Chondrocyte (in vitro differentiated cells): ENCODE measurements around the gene DTYMK. TPM values are rescaled to one million over a fixed set of nuclear protein-coding genes. Genes with fewer than 3 reads are reported as not detected.
"Not testable (repeated sequence)": the region's sequence is repeated elsewhere in the genome, so short reads cannot be mapped to it uniquely, and the experiment has no call there.

ENCODE experiments used
- DNase-seq: peaks from one replicate; pipeline ENCODE4 v3.0.0; 2021; ENCODE audit warnings: mixed read lengths, low spot score
- H3K27ac Mint-ChIP-seq: one replicate; pipeline ENCODE4 v1.8.0; 2021; ENCODE audit warnings: mild to moderate bottlenecking, moderate library complexity, mixed read lengths; ENCODE audit not compliant: unreplicated experiment
- H3K27me3 Mint-ChIP-seq: 2 replicates; pipeline ENCODE4 v1.8.0; 2021; ENCODE audit warnings: low read depth, mixed read lengths
- H3K36me3 Mint-ChIP-seq: 2 replicates; pipeline ENCODE4 v1.8.0; 2021; ENCODE audit warnings: low read depth, mixed read lengths
- H3K4me1 Mint-ChIP-seq: 2 replicates; pipeline ENCODE4 v1.8.0; 2021; ENCODE audit warnings: low read depth, mild to moderate bottlenecking, mixed read lengths
- H3K4me3 Mint-ChIP-seq: one replicate; pipeline ENCODE4 v1.8.0; 2021; ENCODE audit warnings: mild to moderate bottlenecking, moderate library complexity, mixed read lengths; ENCODE audit not compliant: unreplicated experiment
- H3K9me3 Mint-ChIP-seq: 2 replicates; pipeline ENCODE4 v1.8.0; 2021; ENCODE audit warnings: low read depth, mixed read lengths
- total RNA-seq: library from RNA; stranded (reverse); gene quantifications from 3 replicates; pipeline ENCODE4 v1.2.1, GENCODE V29; 2021
- TF ChIP-seq, protein P1 (sequence below): fragments of 200-600 bp; sonication (generic); IDR thresholded peaks from 2 replicates; pipeline ENCODE4 v1.5.0; 2021; ENCODE audit warnings: antibody characterized with exemption, mild to moderate bottlenecking, moderate library complexity

The DTYMK gene
- total RNA-seq, 1 donor from 2014 or later: 23.1 TPM

DNA sequence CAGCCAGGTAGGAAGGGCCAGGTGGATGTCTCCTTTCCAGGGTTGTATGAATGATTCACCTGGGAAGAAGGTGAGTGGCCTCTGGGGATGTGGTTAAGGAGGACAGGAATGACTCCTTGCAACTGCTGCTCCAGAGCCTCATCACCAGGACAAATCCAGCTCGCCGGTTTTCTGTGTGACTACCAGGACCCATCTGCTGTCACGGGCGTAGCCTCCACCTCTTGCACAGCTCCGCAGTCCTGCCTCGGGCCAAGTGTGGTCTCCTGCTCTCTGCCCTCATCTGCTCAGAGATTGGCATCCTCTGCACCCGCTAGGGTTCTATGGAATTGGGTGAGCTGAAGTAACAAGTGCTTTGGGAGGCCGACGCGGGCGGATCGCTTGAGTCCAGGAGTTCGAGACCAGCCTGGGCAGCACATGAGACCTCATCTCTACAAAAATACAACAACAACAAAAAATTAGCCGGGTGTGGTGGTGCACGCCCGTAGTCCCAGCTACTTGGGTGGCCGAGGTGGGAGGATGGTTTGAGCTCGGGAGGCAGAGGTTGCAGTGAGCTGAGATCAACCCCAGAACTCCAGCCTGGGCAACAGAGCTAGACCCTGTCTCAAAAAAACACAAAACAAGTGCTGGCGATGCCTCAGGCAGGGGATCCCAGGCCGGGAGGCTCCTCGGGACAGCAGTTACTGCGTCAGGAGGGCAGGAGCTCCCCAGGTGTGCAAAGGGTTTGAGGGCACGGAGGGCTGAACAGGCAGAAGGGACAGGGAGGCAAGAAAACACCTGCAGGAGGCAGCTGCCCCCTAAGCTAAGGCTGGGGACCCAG is 47.0 kb upstream of the DTYMK start:
- TF ChIP-seq, protein P1, sequence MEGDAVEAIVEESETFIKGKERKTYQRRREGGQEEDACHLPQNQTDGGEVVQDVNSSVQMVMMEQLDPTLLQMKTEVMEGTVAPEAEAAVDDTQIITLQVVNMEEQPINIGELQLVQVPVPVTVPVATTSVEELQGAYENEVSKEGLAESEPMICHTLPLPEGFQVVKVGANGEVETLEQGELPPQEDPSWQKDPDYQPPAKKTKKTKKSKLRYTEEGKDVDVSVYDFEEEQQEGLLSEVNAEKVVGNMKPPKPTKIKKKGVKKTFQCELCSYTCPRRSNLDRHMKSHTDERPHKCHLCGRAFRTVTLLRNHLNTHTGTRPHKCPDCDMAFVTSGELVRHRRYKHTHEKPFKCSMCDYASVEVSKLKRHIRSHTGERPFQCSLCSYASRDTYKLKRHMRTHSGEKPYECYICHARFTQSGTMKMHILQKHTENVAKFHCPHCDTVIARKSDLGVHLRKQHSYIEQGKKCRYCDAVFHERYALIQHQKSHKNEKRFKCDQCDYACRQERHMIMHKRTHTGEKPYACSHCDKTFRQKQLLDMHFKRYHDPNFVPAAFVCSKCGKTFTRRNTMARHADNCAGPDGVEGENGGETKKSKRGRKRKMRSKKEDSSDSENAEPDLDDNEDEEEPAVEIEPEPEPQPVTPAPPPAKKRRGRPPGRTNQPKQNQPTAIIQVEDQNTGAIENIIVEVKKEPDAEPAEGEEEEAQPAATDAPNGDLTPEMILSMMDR: no peak
- Mint-ChIP-seq H3K9me3 (no peaks in the 10 kb centered on the region), H3K27ac (no peak overlapping the region), H3K4me3 (peak overlapping the region; percentile 54), H3K4me1 (peaks cover 9% of the 10 kb centered on the region), H3K36me3 (no peaks in the 10 kb centered on the region), H3K27me3 (no peaks in the 10 kb centered on the region)
- DNase-seq: no peak

DNA sequence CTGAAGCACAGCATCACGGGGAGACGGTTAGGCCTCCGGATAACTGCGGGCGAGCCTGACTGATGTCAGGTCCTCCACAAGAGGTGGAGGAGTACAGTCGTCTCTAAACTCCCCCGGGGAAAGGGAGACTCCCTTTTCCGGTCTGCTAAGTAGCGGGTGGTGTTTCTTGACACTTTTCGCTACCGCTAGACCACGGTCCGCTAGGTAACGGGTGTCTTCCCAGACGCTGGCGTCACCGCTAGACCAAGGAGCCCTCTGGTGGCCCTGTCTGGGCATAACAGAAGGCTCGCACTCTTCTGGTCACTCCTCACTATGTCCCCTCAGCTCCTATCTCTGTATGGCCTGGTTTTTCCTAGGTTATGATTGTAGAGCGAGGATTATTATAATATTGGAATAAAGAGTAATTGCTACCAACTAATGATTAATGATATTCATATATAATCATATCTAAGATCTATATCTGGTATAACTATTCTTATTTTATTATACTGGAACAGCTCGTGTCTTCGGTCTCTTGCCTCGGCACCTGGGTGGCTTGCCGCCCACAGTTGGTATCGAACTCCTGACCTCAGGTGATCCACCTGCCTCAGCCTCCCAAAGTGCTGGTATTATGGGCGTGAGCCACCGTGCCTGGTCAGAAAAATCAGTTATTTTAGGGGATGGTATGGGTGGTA is 46.0 kb upstream of the DTYMK start:
- peak overlapping the region; percentile 19 for H3K4me3 Mint-ChIP-seq
- not testable (repeated sequence) for H3K9me3 Mint-ChIP-seq, H3K27ac Mint-ChIP-seq, DNase-seq, H3K4me1 Mint-ChIP-seq, H3K27me3 Mint-ChIP-seq, H3K36me3 Mint-ChIP-seq
- TF ChIP-seq, protein P1: peak; percentile 82

DNA sequence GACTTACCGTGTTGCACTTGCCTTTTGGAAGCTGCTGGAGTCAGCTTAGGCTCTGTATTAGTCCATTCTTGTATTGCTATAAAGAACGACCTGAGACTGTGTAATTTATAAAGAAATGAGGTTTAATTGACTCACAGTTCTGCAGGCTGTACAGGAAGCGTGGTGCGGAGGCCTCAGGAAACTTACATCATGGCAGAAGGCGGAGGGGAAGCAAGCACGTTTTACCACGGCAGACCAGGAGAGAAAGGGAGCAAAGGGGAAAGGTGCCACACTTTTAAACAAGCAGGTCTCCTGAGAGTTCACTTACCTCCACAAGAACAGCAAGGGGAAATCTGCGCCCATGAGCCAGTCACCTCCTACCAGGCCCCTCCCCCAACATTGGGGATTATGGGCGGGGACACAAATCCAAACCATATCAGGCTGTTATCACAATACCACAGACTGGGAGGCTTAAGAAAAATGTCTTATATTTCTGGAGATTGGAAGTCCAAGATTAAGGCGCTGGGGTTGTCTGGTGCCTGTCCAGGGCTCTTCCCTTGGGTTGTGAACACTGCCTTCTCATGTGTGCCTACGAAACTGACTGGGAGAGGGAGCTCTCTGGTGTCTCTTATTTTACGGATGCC is 44.2 kb upstream of the DTYMK start:
- Mint-ChIP-seq H3K9me3 (no peaks in the 10 kb centered on the region), H3K36me3 (peaks cover under 1% of the 10 kb centered on the region), H3K4me1 (peaks cover 4% of the 10 kb centered on the region), H3K27ac (no peak overlapping the region), H3K27me3 (no peaks in the 10 kb centered on the region), H3K4me3 (no peak overlapping the region)
- DNase-seq: no peak
- TF ChIP-seq, protein P1: no peak

DNA sequence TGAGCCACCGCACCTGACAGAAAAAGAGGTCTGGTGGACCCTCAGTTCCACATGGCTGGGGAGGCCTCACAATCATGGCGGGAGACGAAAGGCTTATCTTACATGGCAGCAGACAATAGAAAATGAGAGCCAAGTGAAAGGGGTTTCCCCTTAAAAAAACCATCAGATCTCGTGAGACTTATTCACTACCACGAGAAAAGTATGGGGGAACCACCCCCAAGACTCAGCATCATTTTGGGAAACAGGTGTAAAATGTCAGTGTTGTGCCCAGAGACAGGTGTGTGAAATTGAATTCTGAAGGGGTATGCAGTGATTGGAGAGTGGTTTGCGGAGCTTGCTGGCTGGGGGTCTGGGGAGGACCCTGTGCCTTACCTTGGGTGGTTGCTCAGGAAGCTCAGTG is 43.3 kb upstream of the DTYMK start:
- Mint-ChIP-seq H3K9me3 (no peaks in the 10 kb centered on the region), H3K27ac (no peak overlapping the region), H3K27me3 (no peaks in the 10 kb centered on the region), H3K36me3 (peaks cover 3% of the 10 kb centered on the region), H3K4me3 (no peak overlapping the region), H3K4me1 (no peaks in the 10 kb centered on the region)
- no peak for DNase-seq
- TF ChIP-seq, protein P1: no peak

DNA sequence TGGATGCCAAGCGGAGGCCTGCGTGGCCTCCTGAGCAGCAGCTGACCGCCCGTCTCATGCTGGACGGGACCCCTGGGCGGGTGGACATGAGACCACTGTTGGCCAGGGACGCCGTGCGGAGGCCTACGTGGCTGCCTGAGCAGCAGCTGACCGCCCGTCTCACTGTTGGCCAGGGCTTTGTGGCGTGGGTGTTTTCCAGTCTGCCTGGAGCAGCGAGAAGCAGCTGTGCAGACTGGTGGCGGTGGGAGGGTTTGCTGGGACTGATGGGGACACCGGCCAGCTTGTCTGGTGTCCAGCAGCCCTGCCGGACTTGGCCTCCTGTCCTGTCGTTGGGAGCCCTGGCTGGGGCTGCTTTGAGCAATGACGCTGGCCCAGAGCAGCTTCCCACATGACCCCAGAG is 42.0 kb upstream of the DTYMK start:
- TF ChIP-seq, protein P1: no peak
- Mint-ChIP-seq H3K27ac (no peak overlapping the region), H3K4me3 (no peak overlapping the region)

More for the DNA sequence above, 42.0 kb upstream of the DTYMK start:
- H3K27me3 Mint-ChIP-seq: no peaks in the 10 kb centered on the region
- H3K4me1 Mint-ChIP-seq: no peaks in the 10 kb centered on the region
- no peaks in the 10 kb centered on the region for H3K9me3 Mint-ChIP-seq
- H3K36me3 Mint-ChIP-seq: peaks cover 3% of the 10 kb centered on the region
- no peak for DNase-seq
